ENCODE measurements around the gene SEZ6L.

SEZ6L gene

GRCh38 chr22:26161746-26162145 is 7.5 kb upstream of the SEZ6L start:
- DNase-seq (ENCODE audit: low spot score) = no peak
- no peak for TF ChIP-seq CTCF (IDR thresholded peaks at IDR 0.05; ENCODE audit: extremely low read depth, insufficient read depth, missing control alignments)
- in situ Hi-C loops (cut with MboI; ENCODE audit: low pct_unique_long_range_greater_than_20kb, low sequenced_read_pairs, unreplicated experiment) = no loop called here

GRCh38 chr22:26162926-26163325 is 6.3 kb upstream of the SEZ6L start:
- no peak for TF ChIP-seq CTCF (IDR thresholded peaks at IDR 0.05; ENCODE audit: extremely low read depth, insufficient read depth, missing control alignments)
- in situ Hi-C loops (cut with MboI; ENCODE audit: low pct_unique_long_range_greater_than_20kb, low sequenced_read_pairs, unreplicated experiment) = no loop called here
- no peak for DNase-seq (ENCODE audit: low spot score)

DNA sequence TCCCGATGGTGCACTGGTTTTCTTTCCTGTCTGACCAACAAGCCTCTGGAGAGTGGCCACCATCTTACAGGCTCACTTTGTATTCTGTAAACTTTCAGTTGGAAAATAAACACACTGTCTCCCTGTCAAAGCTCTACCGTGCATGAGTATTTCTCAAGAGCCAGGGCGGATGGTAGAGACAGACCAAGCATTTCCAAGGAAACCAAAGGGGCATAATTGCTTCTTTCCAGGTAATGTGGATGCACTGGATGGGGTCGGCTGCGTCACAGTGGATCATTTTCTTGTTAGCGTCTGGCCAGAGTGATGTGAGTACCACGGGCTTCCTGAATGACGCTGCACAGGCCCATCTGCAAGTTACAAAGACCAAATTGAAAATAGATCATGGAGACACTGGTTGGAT is 5.1 kb upstream of the SEZ6L start:
- DNase-seq (ENCODE audit: low spot score) = no peak
- in situ Hi-C loops (cut with MboI; ENCODE audit: low pct_unique_long_range_greater_than_20kb, low sequenced_read_pairs, unreplicated experiment) = no loop called here
- TF ChIP-seq CTCF (IDR thresholded peaks at IDR 0.05; ENCODE audit: extremely low read depth, insufficient read depth, missing control alignments) = no peak

DNA sequence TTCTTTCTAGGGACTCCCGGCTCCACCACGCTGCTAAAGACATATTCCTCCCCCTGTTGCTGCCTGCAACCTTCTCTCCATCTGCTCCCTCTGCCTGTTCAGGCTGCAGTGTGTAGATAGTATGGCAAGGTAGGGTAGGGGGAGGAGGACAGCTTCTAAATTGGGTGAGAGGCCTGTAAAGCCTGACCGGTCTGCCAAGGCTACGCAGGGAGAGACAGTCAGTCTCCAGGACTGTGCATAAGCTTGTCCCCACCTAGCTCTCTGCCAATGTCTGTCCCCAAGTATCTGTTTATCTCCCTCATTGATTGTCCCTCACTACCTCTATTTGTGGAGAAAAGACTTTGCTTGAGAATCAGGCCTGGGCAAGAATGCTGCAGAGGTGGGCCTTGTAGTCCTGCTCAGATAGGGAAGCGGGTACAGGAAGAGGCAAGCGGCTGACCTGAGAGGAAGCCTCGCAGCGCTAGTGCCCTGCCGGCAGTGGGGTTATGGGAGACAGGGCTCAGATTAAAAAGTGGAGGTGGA is 871 bp upstream of the SEZ6L start:
- in situ Hi-C loops (cut with MboI; ENCODE audit: low pct_unique_long_range_greater_than_20kb, low sequenced_read_pairs, unreplicated experiment) = no loop called here
- no peak for TF ChIP-seq CTCF (IDR thresholded peaks at IDR 0.05; ENCODE audit: extremely low read depth, insufficient read depth, missing control alignments)
- DNase-seq (ENCODE audit: low spot score) = no peak

- no peak for TF ChIP-seq CTCF (IDR thresholded peaks at IDR 0.05; ENCODE audit: extremely low read depth, insufficient read depth, missing control alignments)
- DNase-seq (ENCODE audit: low spot score) = no peak
- in situ Hi-C loops (cut with MboI; ENCODE audit: low pct_unique_long_range_greater_than_20kb, low sequenced_read_pairs, unreplicated experiment) = no loop called here
These were observed 335 bp upstream of the SEZ6L start for GRCh38 chr22:26168939-26169314.

DNA sequence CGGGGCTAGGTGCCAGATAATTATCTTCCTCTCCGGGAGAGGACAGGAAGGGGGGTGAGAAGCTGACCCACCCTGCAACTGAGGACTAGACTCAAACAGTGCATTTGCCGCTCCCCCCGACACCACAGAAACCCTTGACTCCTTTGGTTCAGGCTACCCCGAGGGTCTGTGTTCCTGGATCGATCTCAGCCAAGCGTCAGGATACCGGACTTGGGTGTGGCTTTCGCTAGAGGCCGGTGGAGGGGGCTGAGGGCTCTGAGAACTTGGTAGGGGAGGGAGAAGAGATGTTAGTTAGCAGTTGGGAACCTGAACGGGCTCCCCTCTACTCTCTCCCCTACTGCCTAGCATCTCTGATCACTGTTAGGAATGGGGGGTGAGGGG is 840 bp downstream of the SEZ6L start:
- TF ChIP-seq CTCF (IDR thresholded peaks at IDR 0.05; ENCODE audit: extremely low read depth, insufficient read depth, missing control alignments) = no peak
- DNase-seq (ENCODE audit: low spot score) = no peak
- in situ Hi-C loops (cut with MboI; ENCODE audit: low pct_unique_long_range_greater_than_20kb, low sequenced_read_pairs, unreplicated experiment) = no loop called here
